ENCODE data around the gene B4GALNT4.
"Not testable (repeated sequence)": the region's sequence is repeated elsewhere in the genome, so short reads cannot be mapped to it uniquely, and the experiment has no call there.

B4GALNT4 gene

GRCh38 chr11:424766-425165, 55.5 kb downstream of the B4GALNT4 start:
- not testable (repeated sequence) for DNase-seq

- DNase-seq: no peak
These were observed 56.0 kb downstream of the B4GALNT4 start for GRCh38 chr11:425301-425700.

- DNase-seq: no peak
These were observed 57.6 kb downstream of the B4GALNT4 start for GRCh38 chr11:426851-427250.

GRCh38 chr11:428295-428694, 59.0 kb downstream of the B4GALNT4 start:
- DNase-seq: no peak

- DNase-seq: no peak
These were observed 60.1 kb downstream of the B4GALNT4 start for GRCh38 chr11:429391-429790.

GRCh38 chr11:429931-430456, 60.7 kb downstream of the B4GALNT4 start:
- peak; percentile 14 for DNase-seq

Measured in left hindlimb (tissue), 1 donor.